Glutamatergic neuron (in vitro differentiated cells): Measurements from ENCODE around the gene GCNT1. TPM values are rescaled to one million over a fixed set of nuclear protein-coding genes. Genes with fewer than 3 reads are reported as not detected.
"Not testable (repeated sequence)": the region's sequence is repeated elsewhere in the genome, so short reads cannot be mapped to it uniquely, and the experiment has no call there.

ENCODE experiments used
- DNase-seq: peaks from one replicate; pipeline ENCODE4 v3.0.0; 2022
- H3K27ac Mint-ChIP-seq: one replicate; pipeline ENCODE4 v1.8.0; 2020; ENCODE audit warnings: mild to moderate bottlenecking, mixed read lengths, inconsistent platforms; ENCODE audit not compliant: unreplicated experiment
- H3K27me3 Mint-ChIP-seq: one replicate; pipeline ENCODE4 v1.8.0; 2020; ENCODE audit warnings: mild to moderate bottlenecking, moderate library complexity, mixed read lengths, inconsistent platforms; ENCODE audit not compliant: unreplicated experiment
- H3K36me3 Mint-ChIP-seq: one replicate; pipeline ENCODE4 v1.8.0; 2020; ENCODE audit warnings: mild to moderate bottlenecking, mixed read lengths, inconsistent platforms; ENCODE audit not compliant: unreplicated experiment
- H3K4me1 Mint-ChIP-seq: one replicate; pipeline ENCODE4 v1.8.0; 2020; ENCODE audit warnings: mild to moderate bottlenecking, low read depth, mixed read lengths, inconsistent platforms; ENCODE audit not compliant: unreplicated experiment
- H3K4me3 Mint-ChIP-seq: one replicate; pipeline ENCODE4 v1.8.0; 2020; ENCODE audit warnings: mild to moderate bottlenecking, mixed read lengths, inconsistent platforms; ENCODE audit not compliant: unreplicated experiment
- H3K9me3 Mint-ChIP-seq: one replicate; pipeline ENCODE4 v1.8.0; 2020; ENCODE audit warnings: mild to moderate bottlenecking, moderate library complexity, mixed read lengths, inconsistent platforms; ENCODE audit not compliant: unreplicated experiment
- total RNA-seq: library from RNA; stranded (reverse); fragmentation: NEBNext Ultra II Directional; extraction: Animal tissue kit (Norgen Biotek cat#: 25700); gene quantifications from one replicate; pipeline ENCODE4 v1.2.1, GENCODE V29; 2021; ENCODE audit not compliant: unreplicated experiment
- TF ChIP-seq, protein P1 (sequence below): fragments of 200-600 bp; sonication (generic); IDR thresholded peaks from one replicate; pipeline ENCODE4 v1.5.0; 2021; ENCODE audit not compliant: partially characterized antibody, unreplicated experiment

GCNT1 gene
- total RNA-seq, 1 donor from 2014 or later, result 1.2 TPM

DNA sequence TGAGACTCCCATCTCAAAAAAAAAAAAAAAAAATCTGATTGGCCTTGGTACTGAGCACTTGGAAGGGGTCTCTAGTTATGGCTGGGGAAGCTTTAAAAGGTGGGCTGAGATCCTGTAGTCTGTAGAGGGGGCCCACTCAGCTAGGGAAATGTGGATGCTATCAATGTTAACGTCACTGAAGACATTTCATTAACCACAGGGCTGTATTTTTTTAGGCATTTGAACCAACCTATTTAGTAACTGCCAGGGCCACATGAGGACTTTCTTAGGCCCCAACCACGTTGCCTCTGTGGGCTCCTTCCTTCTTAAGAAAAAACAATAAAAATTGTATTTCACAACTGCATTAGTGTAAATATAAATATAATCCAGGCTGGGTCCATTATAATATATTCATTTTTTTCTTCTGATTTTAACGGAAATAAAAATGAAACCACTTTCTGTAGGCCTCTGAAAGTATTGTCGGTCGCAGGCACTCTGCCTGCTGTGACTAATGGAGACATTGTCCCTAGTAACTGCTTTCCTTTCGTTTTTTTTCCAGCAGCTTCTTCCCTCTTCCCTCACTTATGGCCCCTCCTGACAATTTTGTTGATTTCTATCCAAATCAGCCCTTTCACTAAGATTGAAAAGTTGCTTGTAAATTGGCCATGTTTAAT lies 71.6 kb downstream of the GCNT1 start:
- Mint-ChIP-seq H3K4me3 (no peak overlapping the region), H3K27ac (no peak overlapping the region), H3K36me3 (no peaks in the 10 kb centered on the region), H3K27me3 (no peaks in the 10 kb centered on the region), H3K9me3 (no peaks in the 10 kb centered on the region), H3K4me1 (no peaks in the 10 kb centered on the region)
- DNase-seq, result no peak
- TF ChIP-seq, protein P1, sequence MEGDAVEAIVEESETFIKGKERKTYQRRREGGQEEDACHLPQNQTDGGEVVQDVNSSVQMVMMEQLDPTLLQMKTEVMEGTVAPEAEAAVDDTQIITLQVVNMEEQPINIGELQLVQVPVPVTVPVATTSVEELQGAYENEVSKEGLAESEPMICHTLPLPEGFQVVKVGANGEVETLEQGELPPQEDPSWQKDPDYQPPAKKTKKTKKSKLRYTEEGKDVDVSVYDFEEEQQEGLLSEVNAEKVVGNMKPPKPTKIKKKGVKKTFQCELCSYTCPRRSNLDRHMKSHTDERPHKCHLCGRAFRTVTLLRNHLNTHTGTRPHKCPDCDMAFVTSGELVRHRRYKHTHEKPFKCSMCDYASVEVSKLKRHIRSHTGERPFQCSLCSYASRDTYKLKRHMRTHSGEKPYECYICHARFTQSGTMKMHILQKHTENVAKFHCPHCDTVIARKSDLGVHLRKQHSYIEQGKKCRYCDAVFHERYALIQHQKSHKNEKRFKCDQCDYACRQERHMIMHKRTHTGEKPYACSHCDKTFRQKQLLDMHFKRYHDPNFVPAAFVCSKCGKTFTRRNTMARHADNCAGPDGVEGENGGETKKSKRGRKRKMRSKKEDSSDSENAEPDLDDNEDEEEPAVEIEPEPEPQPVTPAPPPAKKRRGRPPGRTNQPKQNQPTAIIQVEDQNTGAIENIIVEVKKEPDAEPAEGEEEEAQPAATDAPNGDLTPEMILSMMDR, result no peak

DNA sequence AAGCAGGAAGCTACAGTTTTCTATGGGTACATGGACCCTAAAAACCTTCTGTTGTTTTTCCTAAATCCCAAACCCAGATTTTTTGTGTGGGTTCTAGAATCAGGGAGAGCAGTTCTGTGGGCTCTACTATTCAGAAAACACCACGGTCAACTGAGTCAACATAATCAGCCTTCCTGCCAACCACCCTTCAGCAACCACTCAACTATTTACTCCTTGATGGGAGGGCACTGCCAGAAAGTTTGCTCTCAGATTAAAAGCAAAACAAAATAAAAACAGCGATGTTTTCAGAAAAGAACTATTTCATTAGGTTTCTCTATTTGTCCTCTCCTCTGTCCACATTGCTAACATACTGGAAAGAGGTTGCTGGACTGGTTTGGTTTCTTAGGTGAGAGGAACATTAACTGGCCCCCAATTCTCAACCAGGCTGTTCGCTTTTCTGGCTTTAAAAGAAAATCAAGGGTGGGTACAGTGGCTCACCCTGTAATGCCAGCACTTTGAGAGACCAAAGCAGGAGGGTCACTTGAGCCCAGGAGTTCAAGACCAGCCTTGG lies 72.3 kb downstream of the GCNT1 start:
- H3K36me3 Mint-ChIP-seq, result no peaks in the 10 kb centered on the region
- no peaks in the 10 kb centered on the region for H3K9me3 Mint-ChIP-seq
- TF ChIP-seq, protein P1, result no peak
- H3K4me1 Mint-ChIP-seq, result no peaks in the 10 kb centered on the region
- no peak overlapping the region for H3K27ac Mint-ChIP-seq
- H3K4me3 Mint-ChIP-seq, result no peak overlapping the region
- no peak for DNase-seq
- H3K27me3 Mint-ChIP-seq, result no peaks in the 10 kb centered on the region

DNA sequence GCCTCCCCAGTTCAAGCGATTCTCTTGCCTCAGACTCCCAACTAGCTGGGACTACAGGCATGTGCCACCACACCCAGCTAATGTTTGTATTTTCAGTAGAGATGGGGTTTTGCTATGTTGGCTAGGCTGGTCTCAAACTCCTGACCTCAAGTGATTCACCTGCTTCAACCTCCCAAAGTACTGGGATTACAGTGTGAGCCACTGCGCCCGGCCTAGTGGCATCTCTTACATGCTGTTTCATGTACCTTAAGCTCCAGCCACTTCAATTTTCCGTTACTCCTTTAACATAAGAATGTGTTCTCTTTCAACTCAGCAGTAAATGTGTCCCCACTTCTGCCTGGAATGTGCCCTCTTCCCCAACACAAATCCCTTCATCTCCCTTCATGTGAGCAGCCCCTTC lies 73.9 kb downstream of the GCNT1 start:
- not testable (repeated sequence) for H3K4me1 Mint-ChIP-seq, H3K9me3 Mint-ChIP-seq, H3K4me3 Mint-ChIP-seq, H3K36me3 Mint-ChIP-seq, H3K27ac Mint-ChIP-seq, H3K27me3 Mint-ChIP-seq, DNase-seq

DNA sequence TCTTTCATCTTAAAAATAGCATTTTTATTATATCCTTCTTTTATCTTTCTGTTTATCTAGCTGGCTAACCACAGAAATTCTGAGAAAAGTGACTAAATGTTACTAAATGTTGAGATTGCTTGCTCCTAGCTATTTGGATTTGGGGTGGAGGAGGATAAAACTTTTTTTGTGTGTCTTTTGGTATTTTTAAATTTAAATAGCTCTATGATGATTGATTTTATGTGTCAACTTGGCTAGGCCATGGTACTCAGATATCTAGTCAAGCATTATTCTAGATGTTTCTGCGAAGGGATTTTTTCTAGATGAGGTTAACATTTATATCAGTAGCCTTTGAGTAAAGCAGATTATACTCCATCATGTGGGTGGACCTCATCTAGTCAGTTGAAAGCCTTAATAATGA lies 75.0 kb downstream of the GCNT1 start:
- H3K27ac Mint-ChIP-seq, result no peak overlapping the region
- DNase-seq, result no peak
- H3K4me1 Mint-ChIP-seq, result no peaks in the 10 kb centered on the region
- no peaks in the 10 kb centered on the region for H3K9me3 Mint-ChIP-seq
- H3K4me3 Mint-ChIP-seq, result no peak overlapping the region
- no peaks in the 10 kb centered on the region for H3K36me3 Mint-ChIP-seq
- TF ChIP-seq, protein P1, result no peak
- no peaks in the 10 kb centered on the region for H3K27me3 Mint-ChIP-seq

DNA sequence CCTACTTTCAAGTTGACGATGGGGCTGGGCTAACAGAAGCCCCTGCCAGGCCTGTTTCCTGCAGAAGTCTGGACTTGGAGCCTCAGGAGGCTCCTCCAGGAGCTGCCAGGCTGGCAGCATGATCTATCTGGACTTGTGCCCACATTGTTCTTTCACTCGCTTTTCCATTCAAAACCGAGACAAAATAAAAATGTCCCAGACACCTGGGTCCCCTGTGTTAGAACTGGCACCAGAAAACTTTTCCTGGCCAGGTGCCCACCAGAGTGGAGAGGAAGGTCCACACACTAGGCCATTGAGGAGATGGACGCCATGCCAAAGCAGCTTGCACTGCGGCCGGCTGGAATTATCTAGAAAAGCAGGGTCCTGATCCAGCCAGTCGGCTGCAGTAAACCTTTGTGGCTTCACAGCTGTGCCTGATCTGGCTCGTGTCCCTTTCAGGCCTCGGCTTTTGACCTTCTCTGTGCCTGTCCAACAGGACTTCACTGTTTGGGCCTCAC lies 78.2 kb downstream of the GCNT1 start:
- no peak for DNase-seq
- Mint-ChIP-seq H3K27ac (no peak overlapping the region), H3K4me3 (no peak overlapping the region), H3K36me3 (no peaks in the 10 kb centered on the region), H3K27me3 (no peaks in the 10 kb centered on the region), H3K9me3 (no peaks in the 10 kb centered on the region), H3K4me1 (no peaks in the 10 kb centered on the region)
- TF ChIP-seq, protein P1, result no peak
